SH-SY5Y (cell line): Measurements from ENCODE around the gene ASB8.

Source experiments
- GATA2 ChIP-seq: IDR thresholded peaks from 2 replicates; pipeline ENCODE4 v1.6.1; 2011; ENCODE audit warnings: mild to moderate bottlenecking, low read depth, low read length
- GATA3 ChIP-seq: IDR thresholded peaks from 2 replicates; pipeline ENCODE4 v1.6.1; 2011; ENCODE audit warnings: low read depth, mild to moderate bottlenecking, low read length, moderate library complexity

- no peak for TF ChIP-seq GATA2
- no peak for TF ChIP-seq GATA3
Observed at GRCh38 chr12:48119078-48119833, 38.1 kb downstream of the ASB8 start, which contains the start of gene PFKM.
